ACC112 (cell line): ENCODE measurements around the gene GRK5.

Experiments used
- H2AFZ ChIP-seq: fragments of 200-600 bp; sonication (generic); one replicate; pipeline ENCODE4 v1.6.0; 2017; ENCODE audit warnings: antibody characterized with exemption, low read length; ENCODE audit not compliant: unreplicated experiment
- H3K27ac ChIP-seq: fragments of 200-600 bp; sonication (generic); 2 replicates; pipeline ENCODE4 v1.5.1; 2014; ENCODE audit warnings: low read depth, mild to moderate bottlenecking, antibody characterized with exemption, low read length, moderate library complexity
- H3K27me3 ChIP-seq: fragments of 200-600 bp; sonication (generic); 2 replicates; pipeline ENCODE4 v1.6.1; 2014; ENCODE audit warnings: mild to moderate bottlenecking, antibody characterized with exemption, low read length, moderate library complexity, mixed read lengths; ENCODE audit not compliant: insufficient read depth
- H3K36me3 ChIP-seq: fragments of 200-600 bp; sonication (generic); 2 replicates; pipeline ENCODE4 v1.6.1; 2016; ENCODE audit warnings: mild to moderate bottlenecking, antibody characterized with exemption, low read length, moderate library complexity, mixed read lengths; ENCODE audit not compliant: insufficient read depth
- H3K4me1 ChIP-seq: fragments of 200-600 bp; sonication (generic); one replicate; pipeline ENCODE4 v1.6.1; 2016; ENCODE audit warnings: low read length, mixed read lengths; ENCODE audit not compliant: insufficient read depth, unreplicated experiment, control insufficient read depth
- H3K4me3 ChIP-seq: fragments of 200-600 bp; sonication (generic); 2 replicates; pipeline ENCODE4 v1.5.1; 2014; ENCODE audit warnings: mild to moderate bottlenecking, low read depth, low read length
- H3K79me2 ChIP-seq: fragments of 200-600 bp; sonication (generic); one replicate; pipeline ENCODE4 v1.6.0; 2016; ENCODE audit warnings: low read length; ENCODE audit not compliant: control insufficient read depth, unreplicated experiment, insufficient read depth

GRK5 gene

GRCh38 chr10:119308551-119309422 lies 101.4 kb downstream of the GRK5 start:
- Histone ChIP-seq H2AFZ (no peak overlapping the region), H3K4me3 (no peak overlapping the region), H3K27me3 (no peaks in the 10 kb centered on the region), H3K36me3 (no peaks in the 10 kb centered on the region), H3K4me1 (peaks cover 22% of the 10 kb centered on the region), H3K27ac (no peak overlapping the region), H3K79me2 (no peaks in the 10 kb centered on the region)

GRCh38 chr10:119309423-119309770 lies 102.0 kb downstream of the GRK5 start:
- Histone ChIP-seq H3K27ac (no peak overlapping the region), H3K4me3 (no peak overlapping the region), H3K4me1 (peaks cover 22% of the 10 kb centered on the region), H2AFZ (no peak overlapping the region), H3K36me3 (no peaks in the 10 kb centered on the region), H3K27me3 (no peaks in the 10 kb centered on the region), H3K79me2 (no peaks in the 10 kb centered on the region)

- H3K36me3 ChIP-seq = no peaks in the 10 kb centered on the region
- no peaks in the 10 kb centered on the region for H3K27me3 ChIP-seq
- H3K4me3 ChIP-seq = no peak overlapping the region
- H3K27ac ChIP-seq = no peak overlapping the region
- H3K4me1 ChIP-seq = peaks cover 31% of the 10 kb centered on the region
- no peak overlapping the region for H2AFZ ChIP-seq
- H3K79me2 ChIP-seq = no peaks in the 10 kb centered on the region
These were observed 103.4 kb downstream of the GRK5 start for GRCh38 chr10:119310806-119311205.

GRCh38 chr10:119312241-119312640 lies 104.9 kb downstream of the GRK5 start:
- Histone ChIP-seq H3K4me1 (peaks cover 32% of the 10 kb centered on the region), H3K27ac (no peak overlapping the region)

DNA sequence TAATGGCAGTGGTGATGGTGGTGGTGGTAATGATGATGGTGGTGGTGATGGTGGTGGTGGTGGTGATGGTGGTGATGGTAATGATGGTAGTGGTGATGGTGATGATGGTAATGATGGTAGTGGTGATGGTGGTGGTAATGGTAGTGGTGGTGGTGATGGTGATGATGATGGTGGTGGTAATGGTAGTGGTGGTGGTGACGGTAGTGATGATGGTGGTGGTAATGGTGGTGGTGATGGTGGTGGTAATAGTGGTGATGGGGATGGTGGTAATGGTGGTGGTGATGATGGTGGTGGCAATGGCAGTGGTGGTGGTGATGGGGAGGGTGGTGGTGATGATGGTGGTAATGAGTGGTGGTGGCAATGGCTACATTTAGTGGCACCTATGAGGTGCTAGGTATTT lies 105.7 kb downstream of the GRK5 start:
- H3K27ac ChIP-seq = no peak overlapping the region
- no peaks in the 10 kb centered on the region for H3K27me3 ChIP-seq
- peaks cover 34% of the 10 kb centered on the region for H3K4me1 ChIP-seq
- no peak overlapping the region for H2AFZ ChIP-seq
- no peaks in the 10 kb centered on the region for H3K79me2 ChIP-seq
- no peak overlapping the region for H3K4me3 ChIP-seq
- no peaks in the 10 kb centered on the region for H3K36me3 ChIP-seq

More at GRCh38 chr10:119312241-119312640, 104.9 kb downstream of the GRK5 start:
- Histone ChIP-seq H3K27me3 (no peaks in the 10 kb centered on the region), H2AFZ (no peak overlapping the region), H3K79me2 (no peaks in the 10 kb centered on the region), H3K4me3 (no peak overlapping the region), H3K36me3 (no peaks in the 10 kb centered on the region)

- no peak overlapping the region for H3K4me3 ChIP-seq
- no peaks in the 10 kb centered on the region for H3K27me3 ChIP-seq
- H2AFZ ChIP-seq = no peak overlapping the region
- no peak overlapping the region for H3K27ac ChIP-seq
- H3K4me1 ChIP-seq = peaks cover 34% of the 10 kb centered on the region
- H3K36me3 ChIP-seq = no peaks in the 10 kb centered on the region
- no peaks in the 10 kb centered on the region for H3K79me2 ChIP-seq
These were observed 106.3 kb downstream of the GRK5 start for GRCh38 chr10:119313644-119314043.

GRCh38 chr10:119314061-119314460 lies 106.7 kb downstream of the GRK5 start:
- Histone ChIP-seq H3K4me1 (peaks cover 34% of the 10 kb centered on the region), H3K4me3 (no peak overlapping the region), H3K36me3 (no peaks in the 10 kb centered on the region), H3K27ac (no peak overlapping the region), H2AFZ (no peak overlapping the region), H3K79me2 (no peaks in the 10 kb centered on the region), H3K27me3 (no peaks in the 10 kb centered on the region)

DNA sequence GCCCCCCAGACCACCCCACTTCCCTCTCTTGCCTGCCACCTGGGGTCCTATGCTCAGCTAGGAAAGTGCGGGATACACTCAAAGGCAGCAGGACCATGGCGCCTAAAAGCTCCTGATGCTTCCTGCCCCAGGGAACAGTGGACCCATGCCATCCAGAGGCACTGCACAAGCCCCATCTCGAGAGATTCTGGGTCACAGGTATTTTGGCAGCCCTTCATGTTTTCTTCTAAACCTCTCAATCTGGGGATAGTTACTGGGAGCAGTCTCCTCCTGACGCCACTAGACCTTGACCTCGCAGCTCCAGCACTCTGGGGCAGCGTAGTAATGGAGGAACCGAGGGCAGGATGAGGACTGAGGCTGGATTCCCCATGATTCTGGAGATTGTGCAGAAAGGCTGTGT lies 107.1 kb downstream of the GRK5 start:
- Histone ChIP-seq H2AFZ (no peak overlapping the region), H3K4me3 (no peak overlapping the region), H3K27me3 (no peaks in the 10 kb centered on the region), H3K27ac (peak overlapping the region; percentile 88; the same call in 1 of the 2 replicates), H3K36me3 (no peaks in the 10 kb centered on the region), H3K4me1 (peaks cover 34% of the 10 kb centered on the region), H3K79me2 (no peaks in the 10 kb centered on the region)

DNA sequence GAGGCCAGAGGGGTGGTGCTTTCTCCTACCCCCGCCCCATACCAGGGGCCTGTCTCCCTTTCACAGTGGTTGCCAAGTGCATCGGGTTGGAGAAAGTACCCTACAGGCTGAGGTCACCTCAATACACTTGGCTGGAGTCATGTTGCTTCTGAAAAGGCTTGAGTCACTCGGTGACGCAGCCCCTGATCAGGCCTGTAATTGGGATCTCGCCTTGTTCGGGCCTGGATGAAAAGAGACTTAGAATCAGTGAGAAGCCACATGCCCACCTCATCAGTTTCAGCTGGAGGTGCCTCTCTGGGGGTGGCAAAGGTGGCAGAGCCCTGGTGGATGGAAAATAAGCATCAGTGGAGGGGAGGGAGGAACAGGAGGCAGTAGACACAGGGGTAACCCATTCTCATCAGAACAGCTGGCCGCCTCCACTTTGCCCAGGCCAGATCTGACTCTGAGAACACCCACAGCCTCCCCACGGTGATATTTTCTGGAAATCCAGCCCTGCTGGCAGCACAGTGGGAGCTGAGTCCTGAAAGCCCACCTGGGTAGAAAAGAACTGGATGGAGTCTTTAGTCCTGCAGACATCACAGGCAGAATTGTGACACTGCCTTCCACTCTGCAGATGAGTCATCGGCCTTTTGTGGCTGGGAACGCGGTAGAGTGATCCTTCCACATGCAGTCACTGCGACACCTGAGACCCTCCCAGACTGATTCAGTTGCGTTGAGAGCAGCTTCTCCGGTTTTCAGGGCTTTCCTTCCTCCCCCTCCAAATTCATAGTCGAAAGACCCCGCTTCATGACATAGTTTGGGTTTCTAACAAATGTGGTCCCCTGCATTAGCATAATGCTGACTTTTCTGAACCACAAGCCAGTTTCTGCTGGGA lies 108.0 kb downstream of the GRK5 start:
- H3K4me3 ChIP-seq = peak overlapping the region; percentile 10; the same call in 1 of the 2 replicates
- H3K36me3 ChIP-seq = no peaks in the 10 kb centered on the region
- H3K4me1 ChIP-seq = peaks cover 34% of the 10 kb centered on the region
- peak overlapping the region; percentile 88 for H3K27ac ChIP-seq
- no peak overlapping the region for H2AFZ ChIP-seq
- no peaks in the 10 kb centered on the region for H3K27me3 ChIP-seq
- no peaks in the 10 kb centered on the region for H3K79me2 ChIP-seq

- Histone ChIP-seq H2AFZ (no peak overlapping the region), H3K4me3 (no peak overlapping the region), H3K4me1 (peaks cover 34% of the 10 kb centered on the region), H3K27ac (peak overlapping the region; percentile 88), H3K36me3 (no peaks in the 10 kb centered on the region), H3K27me3 (no peaks in the 10 kb centered on the region), H3K79me2 (no peaks in the 10 kb centered on the region)
These were observed 108.6 kb downstream of the GRK5 start for GRCh38 chr10:119316002-119316358.
